ENCODE results near the gene CXCL9.
"Not testable (repeated sequence)": the region's sequence is repeated elsewhere in the genome, so short reads cannot be mapped to it uniquely, and the experiment has no call there.

Gene CXCL9

DNA sequence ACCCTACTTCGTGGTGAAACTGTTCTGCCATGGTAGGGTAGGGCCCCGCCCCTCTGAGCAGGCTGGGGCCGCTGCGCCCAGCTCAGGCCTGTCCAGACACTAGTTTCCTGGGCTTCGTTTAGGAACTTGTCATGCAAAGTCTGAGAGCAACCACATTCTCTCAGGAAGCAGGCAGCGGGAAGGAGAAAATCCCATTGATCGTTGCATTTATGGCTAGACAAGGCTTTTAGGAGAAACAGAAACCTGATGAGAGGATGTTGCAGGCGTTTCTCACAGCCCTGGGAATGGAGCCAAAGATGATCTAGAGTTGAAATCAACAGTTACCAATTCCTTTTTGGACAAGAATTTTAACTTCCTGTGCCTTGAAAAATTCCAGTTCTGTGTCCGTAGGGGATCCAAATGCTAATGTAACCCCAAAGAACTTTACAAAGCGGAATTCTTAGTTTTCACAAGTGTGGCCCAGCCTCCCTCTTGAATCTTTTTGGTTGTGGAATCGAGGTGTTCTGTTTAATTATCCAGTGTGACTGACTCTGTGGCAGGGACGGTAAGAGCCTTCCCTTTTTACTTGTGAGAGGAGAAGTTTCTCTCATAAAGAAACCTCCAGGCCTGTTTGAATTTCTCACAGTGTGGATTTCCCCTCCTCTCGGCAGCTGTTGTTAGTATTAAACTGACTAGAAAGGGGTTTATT lies 4.5 kb upstream of the CXCL9 start:
- no peak for DNase-seq

DNA sequence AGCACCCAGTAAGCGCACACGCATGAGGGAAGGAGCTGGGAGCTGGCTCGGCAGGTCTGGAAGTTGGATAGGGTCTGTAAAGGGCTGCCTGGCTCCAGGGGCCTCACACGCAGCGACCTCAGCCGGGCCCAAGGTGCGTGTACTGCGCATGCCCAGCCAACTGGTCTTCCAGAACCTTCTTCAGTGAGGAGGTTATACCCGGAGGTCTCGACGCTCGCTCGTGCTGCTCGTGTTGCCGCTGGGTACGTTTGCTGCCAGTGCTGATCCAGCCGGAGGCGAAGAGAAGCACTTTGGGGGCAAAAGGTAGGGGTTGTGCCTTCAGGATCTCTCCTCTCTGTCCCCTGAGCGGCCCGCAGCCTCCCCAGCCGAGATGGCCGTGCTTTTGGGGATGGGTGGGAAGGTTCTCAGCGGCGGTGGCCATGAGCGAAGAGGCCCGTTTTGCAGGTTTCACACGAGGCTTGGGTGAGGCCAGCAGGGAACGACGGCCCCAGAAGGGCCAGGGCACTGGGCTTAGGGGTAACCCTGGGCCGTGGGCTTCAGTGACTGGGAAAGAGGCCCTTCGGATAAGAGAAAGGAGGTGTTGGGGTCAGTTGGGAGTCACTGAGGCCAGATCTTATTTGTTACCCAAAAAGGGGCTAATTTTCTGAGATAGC lies 3.8 kb upstream of the CXCL9 start:
- DNase-seq = no peak

DNA sequence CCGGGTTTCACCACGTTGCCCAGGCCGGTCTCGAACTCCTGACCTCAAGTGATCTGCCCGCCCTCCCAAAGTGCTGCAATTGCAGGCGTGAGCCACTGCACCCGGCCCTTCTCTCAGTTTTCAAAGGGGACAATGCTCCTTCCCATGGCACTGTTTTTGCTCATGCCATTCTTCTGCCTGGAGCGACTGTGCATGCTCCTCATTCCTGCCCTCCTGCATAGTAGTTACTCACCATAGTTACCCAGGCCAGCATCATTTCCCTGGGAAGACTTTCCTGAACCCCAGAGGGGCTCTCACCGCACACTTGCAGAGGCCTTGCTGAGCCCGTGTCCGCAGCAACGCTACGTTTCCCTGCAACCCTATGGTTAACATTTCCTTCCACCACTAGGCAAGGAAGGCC lies 3.3 kb upstream of the CXCL9 start:
- DNase-seq = no peak

DNA sequence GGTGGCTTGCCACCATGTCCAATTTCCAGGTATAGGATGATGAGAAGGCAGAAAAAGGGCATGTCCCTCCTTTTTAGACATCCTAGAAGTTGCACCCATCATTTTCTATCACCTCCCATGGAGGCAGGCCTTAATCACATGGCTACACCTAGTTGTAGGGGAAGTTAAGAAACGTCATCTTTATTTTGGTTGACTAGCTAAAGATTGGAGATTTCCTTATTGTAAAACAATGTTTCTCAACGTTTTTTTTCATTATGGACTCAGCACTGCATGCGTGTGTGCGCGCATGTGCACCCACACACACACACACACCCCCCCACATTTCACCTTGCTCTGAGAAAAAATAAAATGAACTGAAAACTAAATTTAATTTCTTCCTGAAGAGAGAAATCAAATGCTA lies 2.0 kb upstream of the CXCL9 start:
- no peak for DNase-seq

DNA sequence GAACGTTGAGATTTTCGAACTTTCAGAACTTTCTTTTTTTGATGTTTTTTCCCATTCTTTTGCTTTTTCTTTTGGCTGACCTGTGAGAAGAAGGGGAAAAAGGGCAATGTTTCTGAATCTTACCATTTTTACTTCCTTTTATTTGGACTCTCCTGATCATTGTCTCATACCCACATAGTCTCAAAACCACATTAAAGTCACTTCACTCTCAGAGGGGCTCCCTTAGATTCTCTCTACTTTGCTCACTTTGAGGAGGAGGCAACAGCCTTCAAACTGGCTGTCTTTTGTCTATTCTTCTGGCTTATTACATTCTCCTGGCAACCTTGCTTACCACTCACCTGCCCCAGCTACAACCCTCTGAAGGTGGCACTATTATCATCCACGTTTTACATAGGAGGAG lies 3.7 kb downstream of the CXCL9 start:
- DNase-seq = no peak

DNA sequence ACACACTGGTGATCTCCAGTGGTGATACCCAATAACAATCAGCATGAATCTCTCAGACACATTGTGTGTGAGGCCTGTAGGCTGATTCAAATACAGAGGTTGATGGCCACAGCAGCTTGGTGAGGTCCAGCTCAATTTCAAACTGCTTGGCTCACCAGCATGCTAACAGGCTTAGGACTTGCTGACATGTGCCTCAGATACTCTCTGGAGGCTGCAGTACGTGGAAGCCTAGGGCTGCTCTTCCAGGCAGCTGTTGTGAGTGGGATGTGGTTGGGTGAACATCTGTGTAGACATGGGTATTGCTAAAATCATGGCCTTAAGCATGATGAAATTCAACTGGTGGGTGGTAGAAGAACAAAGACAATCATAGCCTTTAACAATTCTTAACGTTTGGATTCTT lies 4.3 kb downstream of the CXCL9 start:
- no peak for DNase-seq

DNA sequence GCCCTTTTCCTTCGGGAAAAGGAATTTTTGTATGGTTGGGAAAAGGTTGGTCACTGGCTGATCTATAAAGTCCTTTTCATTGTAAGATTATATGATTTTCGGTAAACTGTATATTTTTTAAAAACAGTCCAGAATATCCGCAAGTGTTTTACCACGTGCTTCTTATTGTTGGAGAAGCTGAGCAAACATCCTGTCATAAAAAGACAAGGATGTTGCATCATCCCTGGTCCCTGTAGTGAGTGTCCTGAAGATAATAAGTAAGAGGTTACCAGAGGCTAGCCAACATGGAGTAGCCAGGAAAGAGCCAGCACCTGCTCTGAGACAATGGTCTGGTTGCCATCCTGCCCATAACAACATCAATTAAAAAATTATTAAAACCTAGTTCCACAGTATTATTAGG lies 5.1 kb downstream of the CXCL9 start:
- no peak for DNase-seq

DNA sequence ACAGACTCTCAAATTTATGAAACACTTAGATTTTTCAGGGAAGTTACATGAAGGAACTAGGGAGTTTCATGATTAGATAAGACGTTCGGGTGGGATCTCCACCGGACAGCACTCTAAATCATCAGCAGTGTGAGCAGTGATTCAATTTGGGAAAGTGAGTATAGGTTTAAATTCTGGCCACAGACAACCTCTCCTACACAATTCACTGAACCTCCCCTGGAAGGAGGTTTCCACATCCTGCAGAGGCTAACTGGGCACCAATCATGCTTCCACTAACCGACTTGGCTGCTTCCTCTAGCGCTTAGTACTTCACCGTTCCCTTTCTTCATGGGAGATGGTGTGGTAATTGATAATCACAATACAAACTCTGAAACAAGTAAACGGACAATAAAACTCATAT lies 5.6 kb downstream of the CXCL9 start:
- DNase-seq = no peak

DNA sequence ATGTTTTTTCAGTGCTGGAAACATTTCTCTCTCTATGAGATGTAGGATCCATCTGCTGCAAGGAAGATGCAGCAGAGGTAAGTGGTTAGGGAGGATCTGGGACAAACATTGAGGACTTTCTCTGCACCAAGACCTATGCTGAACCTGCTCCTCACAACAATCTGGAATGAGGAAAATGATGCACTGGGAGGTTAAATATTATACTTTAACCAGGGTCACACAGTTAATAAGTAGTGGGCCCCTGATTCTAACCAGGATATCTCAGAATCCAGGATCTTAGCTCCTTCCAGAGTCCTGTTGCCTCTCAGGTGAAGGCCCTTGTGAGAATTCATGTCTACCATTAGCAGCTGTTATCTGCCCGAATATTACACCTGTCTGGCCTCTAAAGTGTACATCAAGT lies 7.0 kb downstream of the CXCL9 start:
- DNase-seq = no peak

DNA sequence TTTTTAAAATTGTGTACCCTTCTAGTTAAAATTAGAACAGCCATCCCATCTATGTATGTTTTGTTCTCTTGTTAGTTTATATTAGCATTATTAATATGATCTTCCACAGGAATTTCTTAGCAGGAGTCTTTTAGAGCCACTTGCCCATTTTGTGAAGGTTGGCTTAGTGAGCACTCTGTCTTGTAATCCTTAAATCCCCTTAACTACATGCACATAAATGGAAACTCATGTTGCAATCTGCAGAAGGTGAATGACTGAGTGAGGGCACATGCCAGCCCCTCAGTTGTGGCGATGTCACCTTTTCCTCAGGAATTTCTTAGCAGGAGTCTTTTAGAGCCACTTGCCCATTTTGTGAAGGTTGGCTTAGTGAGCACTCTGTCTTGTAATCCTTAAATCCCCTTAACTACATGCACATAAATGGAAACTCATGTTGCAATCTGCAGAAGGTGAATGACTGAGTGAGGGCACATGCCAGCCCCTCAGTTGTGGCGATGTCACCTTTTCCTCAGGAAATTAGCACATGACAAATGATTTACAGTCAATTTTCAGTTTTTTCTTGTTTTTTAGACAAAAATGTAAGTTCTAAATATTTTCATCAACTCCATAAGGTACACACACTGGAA lies 8.7 kb downstream of the CXCL9 start:
- not testable (repeated sequence) for DNase-seq

DNA sequence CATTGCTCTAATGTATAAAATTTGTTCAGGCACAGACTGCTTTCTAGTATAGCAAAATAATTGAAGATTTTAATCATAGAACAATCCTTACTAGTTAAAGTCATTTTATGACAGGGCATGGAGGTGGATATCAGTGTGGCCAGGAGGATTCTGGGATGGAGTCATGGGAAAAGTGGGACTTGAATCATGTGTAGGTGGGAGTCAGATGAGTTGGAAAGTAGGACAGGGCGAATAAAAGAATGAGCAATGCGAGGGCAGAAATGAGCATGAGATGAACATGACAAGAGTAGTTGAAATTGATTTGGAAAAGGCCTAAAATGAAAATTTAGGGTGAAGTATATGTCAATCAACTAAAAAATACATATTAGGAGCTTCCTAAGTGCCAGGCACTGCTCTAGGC lies 9.4 kb downstream of the CXCL9 start:
- no peak for DNase-seq

DNA sequence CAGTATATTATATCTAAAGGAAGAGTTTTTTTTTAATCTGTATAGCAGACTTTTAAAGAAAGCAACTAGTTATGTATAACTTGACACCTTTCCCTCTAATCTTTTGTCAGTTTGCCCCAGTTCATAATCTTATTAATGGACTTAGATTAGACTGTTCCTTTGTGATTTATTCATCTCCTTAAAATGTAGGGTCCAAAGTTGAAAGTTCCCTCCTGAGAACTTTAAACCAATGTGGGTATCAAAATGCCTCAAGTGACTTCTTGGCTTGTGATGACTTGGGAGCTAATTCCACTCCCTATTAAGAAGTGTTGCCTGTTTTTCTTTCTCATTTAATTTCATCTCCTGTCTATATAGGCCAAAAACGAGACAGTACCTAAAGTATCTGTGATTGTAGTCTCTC lies 10.2 kb downstream of the CXCL9 start:
- DNase-seq = no peak

DNA sequence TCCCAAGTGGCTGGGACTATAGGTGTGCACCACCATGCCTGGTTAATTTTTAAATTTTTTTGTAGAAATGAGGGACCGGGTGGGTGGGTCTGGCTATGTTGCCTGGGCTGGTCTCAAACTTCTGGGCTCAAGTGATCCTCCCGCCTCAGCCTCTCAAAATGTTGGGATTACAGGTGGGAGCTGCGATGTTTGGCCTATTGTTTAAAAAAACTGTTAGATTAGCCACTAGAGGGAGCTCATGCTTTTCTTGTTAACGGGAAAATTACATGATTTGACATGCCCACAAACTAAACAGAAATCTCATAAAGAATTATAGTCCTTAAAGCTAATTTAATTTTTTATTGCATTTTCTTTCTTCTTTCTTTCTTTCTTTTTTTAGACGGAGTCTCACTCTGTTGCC lies 11.6 kb downstream of the CXCL9 start:
- peak; percentile 31 for DNase-seq

DNA sequence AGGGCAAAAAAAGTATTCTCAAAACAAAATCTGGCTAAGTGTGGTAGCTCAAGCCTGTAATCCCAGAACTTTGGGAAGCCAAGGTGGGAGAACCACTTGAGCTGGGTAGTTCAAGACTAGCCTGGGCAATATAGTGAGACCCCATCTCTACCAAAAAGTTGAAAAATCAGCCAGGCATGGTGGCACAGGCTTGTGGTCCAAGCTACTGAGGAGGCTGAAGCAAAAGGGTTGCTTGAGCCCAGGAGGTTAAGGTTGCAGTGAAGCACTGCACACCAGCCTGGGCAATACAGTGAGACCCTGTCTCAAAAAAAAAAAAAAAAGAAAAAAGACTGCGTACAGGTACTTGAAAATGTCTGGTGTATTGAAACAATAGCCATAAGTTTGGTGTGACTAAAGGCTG lies 14.8 kb downstream of the CXCL9 start:
- DNase-seq = no peak

DNA sequence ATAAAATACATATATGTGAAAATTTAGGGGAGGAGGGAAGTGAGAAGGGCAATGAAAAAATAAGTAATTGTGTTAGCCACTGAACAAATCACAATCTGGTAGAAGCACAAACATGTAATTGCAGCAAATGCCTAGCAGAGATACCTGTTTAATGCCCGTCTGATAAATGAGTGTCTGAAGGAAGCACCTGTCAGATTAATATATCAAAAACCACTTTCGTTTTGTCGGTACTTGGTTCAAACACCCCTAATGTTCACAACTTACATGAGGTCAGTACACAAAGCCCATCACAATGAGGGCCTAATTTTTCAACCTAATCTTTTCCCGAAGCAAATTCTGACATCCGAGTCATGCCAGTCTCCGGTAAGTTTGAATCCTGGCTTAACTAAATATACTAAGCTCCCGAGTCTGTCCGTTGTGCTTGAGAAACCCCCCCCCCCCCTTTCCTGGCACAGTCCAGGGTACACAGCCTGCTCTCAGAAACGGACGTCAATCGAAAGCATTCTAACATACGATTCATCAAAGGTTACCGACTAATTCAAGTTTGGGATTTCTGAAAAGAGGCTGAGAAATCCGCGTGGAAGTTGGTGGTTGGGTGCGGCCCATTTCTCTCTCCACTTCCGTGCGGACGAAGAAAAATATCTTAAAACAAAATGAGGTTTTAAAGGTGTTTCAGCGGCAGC lies 17.3 kb downstream of the CXCL9 start:
- DNase-seq = no peak

DNA sequence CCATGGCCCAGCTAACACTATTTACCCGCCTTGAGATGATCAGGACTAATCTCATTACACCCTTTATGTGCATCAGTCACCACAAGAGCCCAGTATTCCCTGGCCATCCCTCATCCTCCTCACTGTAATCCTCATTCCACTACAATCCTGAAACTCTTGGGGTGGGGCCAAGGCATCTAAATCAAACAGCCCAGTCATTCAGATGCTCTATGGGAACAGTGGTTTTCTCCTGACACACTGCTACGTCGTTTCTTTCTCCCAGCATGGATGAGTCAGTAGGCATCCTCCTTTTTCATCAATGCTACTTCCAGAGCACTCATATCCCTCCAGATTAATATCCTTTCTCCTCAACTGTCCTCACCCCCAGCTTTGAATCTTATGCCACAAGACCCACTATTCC lies 22.2 kb downstream of the CXCL9 start:
- no peak for DNase-seq

DNA sequence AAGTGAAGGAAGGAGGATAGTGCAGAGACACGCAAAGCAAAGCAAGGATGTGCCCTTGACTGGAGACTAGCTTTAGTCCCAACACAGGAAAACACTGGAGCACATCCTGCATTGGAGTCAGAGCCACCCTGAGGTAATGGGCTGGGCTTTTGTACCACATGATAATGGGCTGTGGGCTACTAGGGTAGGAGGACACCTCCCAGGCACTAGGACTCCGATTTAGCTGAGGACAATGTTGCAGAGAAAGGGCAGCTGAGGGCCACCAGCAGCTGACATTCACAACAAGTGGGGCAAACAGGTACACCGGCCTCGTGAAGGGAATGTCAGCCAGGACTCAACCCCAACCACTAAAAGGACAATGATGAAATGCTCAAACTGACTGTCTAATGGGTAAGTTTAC lies 26.7 kb downstream of the CXCL9 start:
- no peak for DNase-seq

DNA sequence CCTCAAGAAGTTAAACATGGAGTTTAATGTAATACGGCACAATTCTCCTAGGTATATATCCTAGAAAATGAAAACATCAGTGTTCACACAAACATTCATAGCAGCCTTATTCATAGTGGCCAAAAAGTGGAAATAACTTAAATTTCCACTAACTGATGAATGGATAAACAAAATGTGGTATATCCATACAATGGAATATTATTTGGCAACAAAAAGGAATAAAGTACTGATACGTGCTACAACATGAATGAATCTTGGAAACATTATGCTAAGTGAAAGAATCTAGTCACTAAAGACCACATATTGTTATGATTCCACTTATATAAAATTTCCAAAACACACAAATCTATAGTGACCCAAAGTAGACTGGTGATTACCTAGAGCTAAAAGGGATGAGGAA lies 31.1 kb downstream of the CXCL9 start:
- DNase-seq = no peak

DNA sequence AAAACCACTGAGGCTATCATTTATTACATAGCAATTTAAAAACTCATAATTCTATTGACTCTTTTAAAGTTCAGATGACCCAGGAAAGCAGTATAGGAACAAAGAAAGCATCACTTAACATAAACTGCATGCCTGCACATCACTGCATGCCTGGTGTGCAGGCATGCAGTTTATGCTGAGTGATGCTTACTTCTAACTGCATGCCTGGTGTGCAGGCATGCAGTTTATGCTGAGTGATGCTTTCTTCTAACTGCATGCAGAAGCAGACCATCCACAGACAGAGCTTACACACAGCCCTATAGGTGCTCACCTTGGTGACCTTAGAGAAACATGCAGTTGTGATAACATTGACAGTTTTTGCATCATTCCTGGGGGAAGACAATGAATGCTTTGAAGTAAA lies 33.5 kb downstream of the CXCL9 start:
- no peak for DNase-seq

DNA sequence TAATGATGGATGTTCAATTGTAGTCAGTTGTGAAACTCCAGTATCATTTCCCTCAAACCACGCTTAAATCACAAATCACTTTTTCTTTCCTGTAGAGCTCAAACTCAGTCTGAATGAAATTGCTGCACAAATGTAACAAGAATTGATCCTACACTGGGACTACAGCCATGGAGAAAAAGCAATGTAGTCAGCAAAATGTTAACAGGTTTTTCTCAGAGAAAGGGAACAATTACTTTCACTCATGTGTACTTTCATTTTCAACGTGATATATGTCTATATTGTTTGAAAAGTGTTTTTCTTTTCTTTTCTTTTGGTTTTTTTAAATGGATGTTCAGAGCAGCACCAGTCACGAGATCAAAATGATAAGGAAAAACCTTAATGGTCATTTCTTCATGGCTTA lies 39.2 kb downstream of the CXCL9 start:
- DNase-seq = no peak

DNA sequence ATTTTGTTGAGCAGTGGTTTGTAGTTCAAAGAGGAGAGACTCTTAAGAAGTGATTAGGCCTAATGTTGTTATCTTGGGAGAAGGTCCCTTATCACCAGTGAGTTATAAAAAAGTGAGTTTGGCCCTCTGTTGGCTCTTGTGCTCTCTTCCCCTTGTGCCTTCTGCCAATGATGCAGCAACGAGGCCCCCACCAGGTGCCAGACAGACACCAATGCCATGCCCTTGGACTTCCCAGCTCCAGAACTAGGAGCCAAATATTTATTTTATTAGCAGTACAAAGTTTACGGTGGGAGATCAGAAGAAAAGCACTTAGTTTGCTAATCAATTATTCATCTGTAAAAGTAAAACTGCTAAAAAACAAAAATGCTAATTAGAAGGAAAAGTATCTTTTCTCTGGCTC lies 43.8 kb downstream of the CXCL9 start:
- DNase-seq = no peak

DNA sequence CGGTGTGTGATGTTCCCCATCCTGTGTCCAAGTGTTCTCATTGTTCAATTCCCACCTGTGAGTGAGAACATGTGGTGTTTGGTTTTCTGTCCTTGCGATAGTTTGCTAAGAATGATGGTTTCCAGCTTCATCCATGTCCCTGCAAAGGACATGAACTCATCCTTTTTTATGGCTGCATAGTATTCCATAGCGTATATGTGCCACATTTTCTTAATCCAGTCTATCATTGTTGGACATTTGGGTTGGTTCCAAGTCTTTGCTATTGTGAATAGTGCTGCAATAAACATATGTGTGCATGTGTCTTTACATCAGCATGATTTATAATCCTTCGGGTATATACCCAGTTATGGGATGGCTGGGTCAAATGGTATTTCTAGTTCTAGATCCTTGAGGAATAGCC lies 45.2 kb downstream of the CXCL9 start:
- not testable (repeated sequence) for DNase-seq

DNA sequence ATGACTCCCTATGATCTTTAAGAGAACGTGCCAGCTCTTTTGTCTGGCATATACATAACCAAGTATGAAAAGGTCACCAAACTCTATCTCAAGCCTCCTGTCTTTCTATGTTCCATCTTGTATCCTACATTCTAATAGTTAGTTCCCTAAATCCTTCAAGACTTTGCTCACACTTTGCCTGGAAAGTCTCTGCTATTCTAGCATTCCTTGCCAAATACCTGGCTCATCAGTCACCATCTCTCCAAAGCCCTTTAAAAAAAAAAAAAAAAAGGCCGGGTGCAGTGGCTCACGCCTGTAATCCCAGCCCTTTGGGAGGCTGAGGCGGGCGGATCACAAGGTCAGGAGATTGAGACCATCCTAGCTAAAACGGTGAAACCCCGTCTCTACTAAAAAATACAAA lies 48.8 kb downstream of the CXCL9 start:
- not testable (repeated sequence) for DNase-seq

DNA sequence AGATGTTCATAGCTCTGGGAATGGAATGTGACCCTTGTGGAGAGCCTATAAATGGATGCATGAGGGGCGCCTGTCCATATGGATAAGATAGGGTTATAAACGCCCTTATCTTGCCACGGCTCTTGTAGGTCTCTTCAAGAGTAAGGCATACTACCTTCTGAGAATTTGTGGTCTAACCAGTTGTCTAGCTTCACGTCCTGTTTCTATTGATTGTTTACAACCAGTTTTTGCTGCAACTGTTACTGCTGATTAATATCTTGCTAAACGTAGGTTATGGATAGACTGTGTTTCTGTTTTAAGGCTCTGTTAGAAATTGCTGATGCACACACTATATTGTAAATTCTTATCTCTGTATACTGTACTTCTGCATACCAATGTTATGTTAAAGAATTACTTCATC lies 52.5 kb downstream of the CXCL9 start:
- DNase-seq = not testable (repeated sequence)

Data from NCI-H446 treated with DMSO at 0.1 percent for 48 hours (cell line).